Ishikawa (cell line): ENCODE results near the gene SIGLEC10.
A peak's percentile ranks its signal among the peaks of the same experiment; 100 is the strongest.

Experiments
- CEBPB ChIP-seq: IDR thresholded peaks from 2 replicates; pipeline ENCODE4 v1.6.1; 2012
- CREB1 ChIP-seq: IDR thresholded peaks from 2 replicates; pipeline ENCODE4 v1.6.1; 2012; ENCODE audit warnings: low read depth
- EGR1 ChIP-seq: IDR thresholded peaks from 2 replicates; pipeline ENCODE4 v1.6.1; 2012
- EP300 ChIP-seq: IDR thresholded peaks from 2 replicates; pipeline ENCODE4 v1.6.1; 2012; ENCODE audit warnings: borderline replicate concordance
- FOXM1 ChIP-seq: IDR thresholded peaks from 2 replicates; pipeline ENCODE4 v1.6.1; 2012; ENCODE audit warnings: low read depth, borderline replicate concordance
- MAX ChIP-seq: IDR thresholded peaks from 2 replicates; pipeline ENCODE4 v1.6.1; 2012
- NFIC ChIP-seq: IDR thresholded peaks from 2 replicates; pipeline ENCODE4 v1.6.1; 2012
- RAD21 ChIP-seq: IDR thresholded peaks from 2 replicates; pipeline ENCODE4 v1.6.1; 2012; ENCODE audit warnings: low read depth
- REST ChIP-seq: IDR thresholded peaks from 2 replicates; pipeline ENCODE4 v1.6.1; 2012; ENCODE audit warnings: low read depth, mild to moderate bottlenecking
- TAF1 ChIP-seq: IDR thresholded peaks from 2 replicates; pipeline ENCODE4 v1.6.1; 2012; ENCODE audit warnings: low read depth, mild to moderate bottlenecking
- TCF12 ChIP-seq: IDR thresholded peaks from 2 replicates; pipeline ENCODE4 v1.6.1; 2012; ENCODE audit warnings: low read depth
- TEAD4 ChIP-seq: IDR thresholded peaks from 2 replicates; pipeline ENCODE4 v1.6.1; 2012
- USF1 ChIP-seq: IDR thresholded peaks from 2 replicates; pipeline ENCODE4 v1.6.1; 2012
- YY1 ChIP-seq: IDR thresholded peaks from 2 replicates; pipeline ENCODE4 v1.6.1; 2012; ENCODE audit warnings: low read depth

- TF ChIP-seq MAX = no peak
- peak; percentile 10; the same call in 1 of the 2 replicates for TF ChIP-seq RAD21
- TF ChIP-seq CREB1 = no peak
- no peak for TF ChIP-seq EP300
- TF ChIP-seq USF1 = no peak
- no peak for TF ChIP-seq TAF1
- no peak for TF ChIP-seq YY1
- TF ChIP-seq EGR1 = no peak
- TF ChIP-seq NFIC = no peak
- TF ChIP-seq REST = no peak
- TF ChIP-seq CEBPB = no peak
- no peak for TF ChIP-seq TCF12
- no peak for TF ChIP-seq FOXM1
- TF ChIP-seq TEAD4 = no peak
Observed at GRCh38 chr19:51398096-51398704, 19.2 kb downstream of the SIGLEC10 start.
